ENCODE measurements around the gene DENND1C. TPM values are rescaled to one million over a fixed set of nuclear protein-coding genes. Genes with fewer than 3 reads are reported as not detected.

The DENND1C gene
- polyA plus RNA-seq, 3 donors: 11.2 to 60.2 (median 20.5) TPM

DNA sequence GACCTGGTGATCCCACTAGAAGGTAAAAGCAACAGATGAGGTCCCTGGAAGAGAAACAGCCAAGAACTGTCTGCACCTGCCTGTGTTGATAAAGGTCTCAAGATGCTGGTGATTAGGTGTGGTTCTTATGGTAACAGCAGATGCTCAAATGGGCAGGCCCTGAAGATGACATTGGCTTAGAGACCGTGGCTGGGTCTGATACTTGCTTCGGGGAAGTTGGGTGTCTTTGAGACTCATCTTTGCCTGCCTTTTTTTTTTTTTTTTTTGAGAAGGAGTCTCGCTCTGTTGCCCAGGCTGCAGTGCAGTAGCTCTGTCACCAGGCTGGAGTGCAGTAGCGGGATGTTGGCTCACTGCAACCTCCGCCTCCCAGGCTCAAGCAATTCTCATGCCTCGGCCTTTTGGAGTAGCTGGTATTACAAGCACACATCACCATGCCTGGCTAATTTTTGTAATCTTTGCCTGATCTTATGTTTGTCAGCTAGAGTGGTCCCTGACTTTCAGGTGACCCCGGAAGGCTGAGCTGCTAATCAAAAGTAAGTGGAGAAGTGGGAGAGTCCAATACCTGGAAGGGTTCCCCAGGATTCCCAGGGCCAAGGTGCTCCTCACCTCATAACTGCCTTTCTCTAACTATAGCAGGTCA lies 29.9 kb downstream of the DENND1C start:
- Mint-ChIP-seq H3K27ac (no peak overlapping the region), H3K27me3 (ENCODE audit: low read depth in 3 of 3) (peaks cover 0 to 7% (median 5%) of the 10 kb centered on the region in 3 donors), H3K36me3 (no peaks in the 10 kb centered on the region), H3K9me3 (peaks cover 8 to 34% (median 30%) of the 10 kb centered on the region in 7 donors), H3K4me3 (no peak overlapping the region), H3K4me1 (no peaks in the 10 kb centered on the region)
- 100% methylated on average over 2 of the region's 7 CpGs for WGBS (ENCODE audit: insufficient coverage)
- H3K9ac ChIP-seq (ENCODE audit: insufficient read depth, low read length, poor library complexity, severe bottlenecking): no peak overlapping the region
- no peaks in the 10 kb centered on the region for H3K79me2 ChIP-seq (ENCODE audit: insufficient read depth, low read length)
- peaks cover 13 to 21% of the 10 kb centered on the region in 2 donors for H3K9me3 ChIP-seq (replicated peaks in 1 of 2; ENCODE audit: control insufficient read depth in 1 of 2, insufficient read depth in 1 of 2, low read length in 2 of 2)
- DNase-seq: no peak
- no peaks in the 10 kb centered on the region for H4K20me1 ChIP-seq (ENCODE audit: insufficient read depth, low read length)
- no peaks in the 10 kb centered on the region for H3K4me1 ChIP-seq (ENCODE audit: control insufficient read depth in 1 of 2, insufficient read depth in 2 of 2, low read length in 2 of 2)
- H3K36me3 ChIP-seq (replicated peaks in 1 of 2; ENCODE audit: control insufficient read depth in 1 of 2, insufficient read depth in 2 of 2, low read length in 2 of 2): no peaks in the 10 kb centered on the region
- TF ChIP-seq, protein P1, sequence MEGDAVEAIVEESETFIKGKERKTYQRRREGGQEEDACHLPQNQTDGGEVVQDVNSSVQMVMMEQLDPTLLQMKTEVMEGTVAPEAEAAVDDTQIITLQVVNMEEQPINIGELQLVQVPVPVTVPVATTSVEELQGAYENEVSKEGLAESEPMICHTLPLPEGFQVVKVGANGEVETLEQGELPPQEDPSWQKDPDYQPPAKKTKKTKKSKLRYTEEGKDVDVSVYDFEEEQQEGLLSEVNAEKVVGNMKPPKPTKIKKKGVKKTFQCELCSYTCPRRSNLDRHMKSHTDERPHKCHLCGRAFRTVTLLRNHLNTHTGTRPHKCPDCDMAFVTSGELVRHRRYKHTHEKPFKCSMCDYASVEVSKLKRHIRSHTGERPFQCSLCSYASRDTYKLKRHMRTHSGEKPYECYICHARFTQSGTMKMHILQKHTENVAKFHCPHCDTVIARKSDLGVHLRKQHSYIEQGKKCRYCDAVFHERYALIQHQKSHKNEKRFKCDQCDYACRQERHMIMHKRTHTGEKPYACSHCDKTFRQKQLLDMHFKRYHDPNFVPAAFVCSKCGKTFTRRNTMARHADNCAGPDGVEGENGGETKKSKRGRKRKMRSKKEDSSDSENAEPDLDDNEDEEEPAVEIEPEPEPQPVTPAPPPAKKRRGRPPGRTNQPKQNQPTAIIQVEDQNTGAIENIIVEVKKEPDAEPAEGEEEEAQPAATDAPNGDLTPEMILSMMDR (IDR thresholded peaks at IDR 0.05): no peak
- H3K27me3 ChIP-seq (ENCODE audit: control insufficient read depth in 2 of 2, insufficient read depth in 2 of 2, low read length in 2 of 2): peaks cover 0 to 2% of the 10 kb centered on the region in 2 donors
- H3K4me3 ChIP-seq (replicated peaks in 1 of 3; ENCODE audit: low read depth in 2 of 3, low read length in 3 of 3): no peak overlapping the region
- H3K4me2 ChIP-seq (replicated peaks; ENCODE audit: extremely low read depth, low read length, poor library complexity, severe bottlenecking): no peak overlapping the region
- intact Hi-C loops (cut with micrococcal nuclease): no loop called here
- no peak overlapping the region for H3K27ac ChIP-seq (ENCODE audit: low read depth in 1 of 2, low read length in 2 of 2)
- no peak overlapping the region for H2AFZ ChIP-seq (ENCODE audit: insufficient read depth, low read depth, low read length, poor library complexity, severe bottlenecking)

- Mint-ChIP-seq H3K36me3 (no peaks in the 10 kb centered on the region), H3K27ac (no peak overlapping the region), H3K27me3 (ENCODE audit: low read depth in 3 of 3) (peaks cover 2 to 5% (median 3%) of the 10 kb centered on the region in 3 donors), H3K4me3 (no peak overlapping the region), H3K4me1 (no peaks in the 10 kb centered on the region), H3K9me3 (peaks cover 7 to 31% (median 21%) of the 10 kb centered on the region in 7 donors)
- no peak overlapping the region for H3K27ac ChIP-seq (ENCODE audit: low read depth in 1 of 2, low read length in 2 of 2)
- H3K79me2 ChIP-seq (ENCODE audit: insufficient read depth, low read length): no peaks in the 10 kb centered on the region
- no peak overlapping the region for H3K9ac ChIP-seq (ENCODE audit: insufficient read depth, low read length, poor library complexity, severe bottlenecking)
- no peaks in the 10 kb centered on the region for H4K20me1 ChIP-seq (ENCODE audit: insufficient read depth, low read length)
- H3K4me3 ChIP-seq (replicated peaks in 1 of 3; ENCODE audit: low read depth in 2 of 3, low read length in 3 of 3): no peak overlapping the region
- WGBS (ENCODE audit: insufficient coverage): 100% methylated on average over 2 of the region's 5 CpGs
- peaks cover 13% of the 10 kb centered on the region in 2 donors for H3K9me3 ChIP-seq (replicated peaks in 1 of 2; ENCODE audit: control insufficient read depth in 1 of 2, insufficient read depth in 1 of 2, low read length in 2 of 2)
- intact Hi-C loops (cut with micrococcal nuclease): no loop called here
- H3K36me3 ChIP-seq (replicated peaks in 1 of 2; ENCODE audit: control insufficient read depth in 1 of 2, insufficient read depth in 2 of 2, low read length in 2 of 2): no peaks in the 10 kb centered on the region
- TF ChIP-seq, protein P1 (IDR thresholded peaks at IDR 0.05): no peak
- DNase-seq: no peak
- H3K27me3 ChIP-seq (ENCODE audit: control insufficient read depth in 2 of 2, insufficient read depth in 2 of 2, low read length in 2 of 2): peaks cover 0 to 2% of the 10 kb centered on the region in 2 donors
- no peak overlapping the region for H3K4me2 ChIP-seq (replicated peaks; ENCODE audit: extremely low read depth, low read length, poor library complexity, severe bottlenecking)
- H2AFZ ChIP-seq (ENCODE audit: insufficient read depth, low read depth, low read length, poor library complexity, severe bottlenecking): no peak overlapping the region
- H3K4me1 ChIP-seq (ENCODE audit: control insufficient read depth in 1 of 2, insufficient read depth in 2 of 2, low read length in 2 of 2): no peaks in the 10 kb centered on the region
These were observed 31.4 kb downstream of the DENND1C start for GRCh38 chr19:6450166-6450565.

All from CD14-positive monocyte (primary cell).